HFF-Myc (cell line): ENCODE results near the gene NUP98.

Experiments used
- DNase-seq: peaks from one replicate; pipeline ENCODE4 v3.0.0-alpha.2; 2011; ENCODE audit warnings: low read depth; ENCODE audit errors: extremely low read depth
- H3K4me3 ChIP-seq: replicated peaks from 2 replicates; pipeline ENCODE4 v1.5.1; 2011; ENCODE audit warnings: low read depth, mild to moderate bottlenecking, control low read depth, low read length
- TF ChIP-seq, protein P1 (sequence below): IDR thresholded peaks from 2 replicates; pipeline ENCODE4 v1.5.1; 2012; ENCODE audit warnings: mild to moderate bottlenecking, low read depth, low read length, control low read depth; ENCODE audit errors: missing control alignments

Gene NUP98

DNA sequence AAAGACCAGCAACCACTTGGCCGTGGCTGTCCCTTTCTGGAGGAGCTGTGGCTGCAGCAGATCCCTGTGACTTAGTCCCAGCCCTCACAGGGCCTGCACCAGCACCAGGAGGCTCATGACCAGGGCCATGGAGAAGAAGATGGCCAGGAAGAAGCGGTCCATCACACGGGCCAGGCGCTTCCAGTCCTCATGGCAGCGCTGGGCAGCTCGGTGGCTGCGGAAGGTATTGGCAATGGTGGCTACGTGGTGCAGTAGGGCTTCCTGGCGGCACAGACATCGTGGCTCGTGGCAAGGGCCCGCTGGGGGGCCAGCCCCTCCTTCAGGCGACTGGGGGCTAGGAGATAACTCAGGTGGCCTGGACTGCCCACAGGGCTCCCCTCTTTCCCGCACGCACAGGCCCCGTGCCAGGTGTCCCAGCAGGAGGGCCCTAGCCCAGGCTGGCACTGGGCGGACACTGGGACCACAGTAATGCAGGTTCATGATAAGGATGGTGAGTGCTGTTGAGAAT lies 131.3 kb downstream of the NUP98 start:
- DNase-seq: no peak
- TF ChIP-seq, protein P1, sequence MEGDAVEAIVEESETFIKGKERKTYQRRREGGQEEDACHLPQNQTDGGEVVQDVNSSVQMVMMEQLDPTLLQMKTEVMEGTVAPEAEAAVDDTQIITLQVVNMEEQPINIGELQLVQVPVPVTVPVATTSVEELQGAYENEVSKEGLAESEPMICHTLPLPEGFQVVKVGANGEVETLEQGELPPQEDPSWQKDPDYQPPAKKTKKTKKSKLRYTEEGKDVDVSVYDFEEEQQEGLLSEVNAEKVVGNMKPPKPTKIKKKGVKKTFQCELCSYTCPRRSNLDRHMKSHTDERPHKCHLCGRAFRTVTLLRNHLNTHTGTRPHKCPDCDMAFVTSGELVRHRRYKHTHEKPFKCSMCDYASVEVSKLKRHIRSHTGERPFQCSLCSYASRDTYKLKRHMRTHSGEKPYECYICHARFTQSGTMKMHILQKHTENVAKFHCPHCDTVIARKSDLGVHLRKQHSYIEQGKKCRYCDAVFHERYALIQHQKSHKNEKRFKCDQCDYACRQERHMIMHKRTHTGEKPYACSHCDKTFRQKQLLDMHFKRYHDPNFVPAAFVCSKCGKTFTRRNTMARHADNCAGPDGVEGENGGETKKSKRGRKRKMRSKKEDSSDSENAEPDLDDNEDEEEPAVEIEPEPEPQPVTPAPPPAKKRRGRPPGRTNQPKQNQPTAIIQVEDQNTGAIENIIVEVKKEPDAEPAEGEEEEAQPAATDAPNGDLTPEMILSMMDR: no peak
- H3K4me3 ChIP-seq: no peak overlapping the region

DNA sequence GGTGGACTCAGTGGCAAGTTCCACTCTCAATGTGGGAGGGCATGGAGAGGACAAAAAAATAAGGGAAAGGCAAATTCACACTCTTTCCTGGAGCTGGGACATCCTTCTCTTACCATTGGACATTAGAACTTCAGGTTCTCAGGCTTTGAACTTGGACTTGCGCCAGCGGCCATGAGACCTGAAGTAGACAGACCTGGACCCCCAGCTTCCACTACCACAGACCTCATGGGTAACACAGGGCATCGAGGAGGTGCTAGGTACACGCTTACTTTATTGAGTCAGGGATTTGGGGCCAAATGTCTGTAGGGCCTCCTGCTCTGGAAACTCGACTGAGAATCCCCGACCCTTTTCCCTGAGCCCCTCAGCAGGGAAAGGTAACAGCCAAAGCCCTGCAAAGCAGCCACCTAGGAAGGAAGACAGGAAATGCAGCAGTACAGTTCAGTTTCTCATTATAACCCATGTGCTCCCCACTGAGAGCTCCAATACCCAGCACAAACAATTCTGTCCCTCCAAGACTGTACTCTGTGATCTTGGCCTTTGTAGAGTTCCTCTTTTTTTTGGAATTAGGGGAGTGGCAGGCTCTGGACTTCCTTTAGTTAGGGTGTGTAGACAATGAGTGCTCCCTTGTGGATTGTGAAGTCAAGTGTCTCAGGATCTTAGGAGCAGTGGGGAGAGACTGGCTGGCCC lies 131.9 kb downstream of the NUP98 start:
- DNase-seq: no peak

DNA sequence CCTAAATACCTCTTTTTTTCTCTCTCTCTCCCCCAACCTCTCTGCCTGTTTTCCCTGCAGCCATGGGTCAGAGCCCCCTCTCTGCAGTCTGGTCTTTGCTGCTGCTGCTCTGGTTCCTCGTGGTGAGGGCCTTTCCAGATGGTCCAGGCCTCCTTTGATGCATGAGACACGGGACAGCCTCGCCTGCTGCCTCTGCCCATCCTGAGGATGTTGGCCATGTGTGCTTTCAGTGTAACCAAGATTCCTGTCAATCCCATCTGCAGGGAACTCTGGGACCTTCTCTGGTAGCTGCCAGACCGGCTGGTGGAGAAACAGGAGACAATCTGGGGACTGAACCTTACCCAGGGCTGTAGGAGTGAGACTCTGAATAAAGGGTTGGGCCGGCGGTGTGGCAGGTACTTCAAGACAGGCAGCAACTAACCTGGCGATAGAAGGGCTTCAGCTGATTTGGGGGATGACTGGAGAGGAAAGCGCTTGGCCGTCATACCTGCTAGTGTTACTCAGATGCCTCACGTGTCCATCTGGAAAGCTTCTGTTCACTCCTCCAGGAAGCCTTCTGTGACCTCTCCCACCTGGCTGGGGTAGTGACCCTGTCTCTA lies 133.2 kb downstream of the NUP98 start:
- no peak overlapping the region for H3K4me3 ChIP-seq
- TF ChIP-seq, protein P1: no peak
- DNase-seq: no peak

More for the DNA sequence above, 131.9 kb downstream of the NUP98 start:
- TF ChIP-seq, protein P1: no peak
- no peak overlapping the region for H3K4me3 ChIP-seq

DNA sequence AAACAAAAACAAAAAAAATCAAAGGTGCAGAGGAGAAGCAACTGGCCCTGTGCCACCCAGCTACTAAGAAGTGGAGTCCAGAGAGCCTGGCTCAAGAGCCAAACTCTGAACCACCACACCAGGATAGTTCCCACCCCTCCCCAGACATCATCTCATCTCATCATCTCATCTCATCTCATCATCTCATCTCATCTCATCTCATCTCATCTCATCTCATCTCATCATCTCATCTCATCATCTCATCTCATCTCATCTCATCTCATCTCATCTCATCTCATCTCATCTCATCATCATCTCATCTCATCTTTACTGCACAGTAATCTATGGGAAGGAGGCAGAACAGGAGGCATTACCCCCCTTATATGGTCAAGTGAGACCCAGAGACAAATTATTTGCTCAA lies 134.5 kb downstream of the NUP98 start:
- H3K4me3 ChIP-seq: no peak overlapping the region
- no peak for DNase-seq
- TF ChIP-seq, protein P1: no peak

DNA sequence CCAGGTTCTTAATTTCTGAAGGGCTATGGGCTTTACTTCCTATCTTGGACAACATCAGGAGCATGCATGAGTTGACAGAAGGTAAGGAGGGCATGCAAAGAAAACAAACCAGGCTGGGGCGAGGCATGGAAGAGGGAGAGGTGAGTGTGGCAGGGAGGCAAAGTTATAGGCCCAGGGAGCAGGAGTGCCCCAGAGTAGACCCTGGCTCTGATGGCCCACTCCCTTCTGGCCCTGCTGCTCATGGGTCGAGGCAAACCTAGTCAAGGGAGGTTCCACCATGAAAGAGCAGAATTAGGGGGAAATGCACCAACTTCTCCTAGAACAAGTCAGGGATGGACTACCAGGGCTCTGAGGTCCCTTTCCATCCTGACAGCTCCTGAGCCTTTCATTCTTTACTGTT lies 136.4 kb downstream of the NUP98 start:
- no peak for DNase-seq
- no peak overlapping the region for H3K4me3 ChIP-seq
- TF ChIP-seq, protein P1: no peak

DNA sequence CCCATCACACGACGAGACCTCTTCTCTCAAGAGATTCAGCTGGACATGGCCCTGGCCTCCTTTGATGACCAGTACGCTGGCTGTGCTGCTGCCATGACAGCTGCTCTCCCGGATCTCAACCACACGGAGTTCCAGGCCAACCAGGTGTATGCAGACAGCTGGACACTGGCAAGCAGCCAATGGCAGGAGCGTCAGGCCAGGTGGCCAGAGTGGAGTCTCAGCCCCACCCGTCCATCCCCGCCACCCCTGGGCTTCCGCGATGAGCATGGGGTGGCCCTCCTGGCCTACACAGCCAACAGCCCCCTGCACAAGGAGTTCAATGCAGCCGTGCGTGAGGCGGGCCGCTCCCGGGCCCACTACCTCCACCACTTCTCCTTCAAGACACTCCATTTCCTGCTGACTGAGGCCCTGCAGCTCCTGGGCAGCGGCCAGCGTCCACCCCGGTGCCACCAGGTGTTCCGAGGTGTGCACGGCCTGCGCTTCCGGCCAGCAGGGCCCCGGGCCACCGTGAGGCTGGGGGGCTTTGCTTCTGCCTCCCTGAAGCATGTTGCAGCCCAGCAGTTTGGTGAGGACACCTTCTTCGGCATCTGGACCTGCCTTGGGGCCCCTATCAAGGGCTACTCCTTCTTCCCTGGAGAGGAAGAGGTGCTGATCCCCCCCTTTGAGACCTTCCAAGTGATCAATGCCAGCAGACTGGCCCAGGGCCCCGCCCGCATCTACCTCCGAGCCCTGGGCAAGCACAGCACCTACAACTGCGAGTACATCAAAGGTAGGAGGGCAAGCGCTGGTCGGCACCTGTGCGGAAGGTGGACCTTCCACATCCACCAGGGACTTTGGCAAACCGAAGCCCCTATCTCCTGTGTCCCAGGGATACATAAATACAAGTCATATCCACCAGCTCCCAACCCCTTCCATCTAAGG lies 137.5 kb downstream of the NUP98 start:
- H3K4me3 ChIP-seq: no peak overlapping the region
- DNase-seq: no peak
- TF ChIP-seq, protein P1: no peak
